PC-9 (cell line): Measurements from ENCODE around the gene EGFLAM. TPM values are rescaled to one million over a fixed set of nuclear protein-coding genes. Genes with fewer than 3 reads are reported as not detected.
A peak's percentile ranks its signal among the peaks of the same experiment; 100 is the strongest.

Source experiments
- BruUV-seq: library from RNA; stranded (reverse); fragments of 400-500 nt; replicated peaks from 2 replicates; lab custom pipeline; 2021; lab: Mats Ljungman, UMichigan
- CTCF ChIA-PET: fragments of 300-600 bp; sonication (Branson Sonifier 250); formaldehyde crosslinking; loops from one replicate; lab custom pipeline; 2022; ENCODE audit warnings: antibody characterized with exemption; lab: Charles Lee
- POLR2A ChIA-PET: fragments of 300-600 bp; sonication (Branson Sonifier 250); formaldehyde crosslinking; loops from one replicate; lab custom pipeline; 2022; ENCODE audit warnings: antibody characterized with exemption; ENCODE audit not compliant: unreplicated experiment; lab: Charles Lee
- DNase-seq, 2 experiments: peaks; one replicate each; pipeline versions ENCODE4 v3.0.0 to v3.0.0-alpha.2; 2015 to 2022; ENCODE audit warnings: mixed read lengths in 1 of 2
- H2AFZ ChIP-seq: fragments of 200-600 bp; sonication (generic); 2 replicates; pipeline ENCODE4 v1.8.1; 2017; ENCODE audit warnings: antibody characterized with exemption
- H3F3A ChIP-seq: fragments of 200-600 bp; sonication (generic); 2 replicates; pipeline ENCODE4 v1.8.1; 2017; ENCODE audit warnings: antibody characterized with exemption, mild to moderate bottlenecking, low read depth; ENCODE audit not compliant: insufficient read depth
- H3K27ac ChIP-seq: fragments of 200-600 bp; sonication (generic); 2 replicates; pipeline ENCODE4 v1.6.1; 2016; ENCODE audit warnings: mixed run types
- H3K27me3 ChIP-seq: fragments of 200-600 bp; sonication (generic); 2 replicates; pipeline ENCODE4 v1.6.1; 2016; ENCODE audit warnings: low read depth, mixed run types; ENCODE audit not compliant: insufficient read depth
- H3K36me3 ChIP-seq: fragments of 200-600 bp; sonication (generic); 2 replicates; pipeline ENCODE4 v1.6.1; 2016; ENCODE audit warnings: low read depth, mixed run types
- H3K4me1 ChIP-seq: fragments of 200-600 bp; sonication (generic); replicated peaks from 2 replicates; pipeline ENCODE4 v1.6.1; 2016; ENCODE audit warnings: mixed run types; ENCODE audit not compliant: insufficient read depth
- H3K4me2 ChIP-seq: fragments of 200-600 bp; sonication (generic); 2 replicates; pipeline ENCODE4 v1.6.1; 2017; ENCODE audit warnings: mixed run types
- H3K4me3 ChIP-seq: fragments of 200-600 bp; sonication (generic); 2 replicates; pipeline ENCODE4 v1.6.1; 2016; ENCODE audit warnings: mixed run types
- H3K79me2 ChIP-seq: fragments of 200-600 bp; sonication (generic); 2 replicates; pipeline ENCODE4 v1.6.1; 2017; ENCODE audit warnings: low read depth, mixed run types
- H3K9me2 ChIP-seq: fragments of 200-600 bp; sonication (generic); 2 replicates; pipeline ENCODE4 v1.8.1; 2017; ENCODE audit warnings: mild to moderate bottlenecking; ENCODE audit not compliant: insufficient read depth
- H3K9me3 ChIP-seq: fragments of 200-600 bp; sonication (generic); 2 replicates; pipeline ENCODE4 v1.8.1; 2016; ENCODE audit warnings: low read depth; ENCODE audit not compliant: insufficient read depth
- H4K20me1 ChIP-seq: fragments of 200-600 bp; sonication (generic); 2 replicates; pipeline ENCODE4 v1.8.1; 2017; ENCODE audit not compliant: insufficient read depth
- CTCF ChIP-seq: fragments of 200-600 bp; sonication (generic); conservative IDR thresholded peaks from 2 replicates; pipeline ENCODE4 v1.6.1; 2017; ENCODE audit warnings: mixed run types, antibody characterized with exemption, mild to moderate bottlenecking, moderate library complexity
- EZH2 ChIP-seq: fragments of 200-600 bp; sonication (generic); IDR thresholded peaks from 2 replicates; pipeline ENCODE4 v1.8.0; 2017; ENCODE audit warnings: antibody characterized with exemption, low read depth
- intact Hi-C: fragments of 100-400 bp; cut with micrococcal nuclease; formaldehyde crosslinking; loops from one replicate; pipeline ENCODE4 v1.10.0; 2022; ENCODE audit not compliant: unreplicated experiment
- total RNA-seq: library from RNA; stranded (reverse); gene quantifications from 2 replicates; pipeline ENCODE4 v1.2.3, GENCODE V29; 2021

The EGFLAM gene
- total RNA-seq, 1 experiment from 2014 or later, result not detected

- no peak overlapping the region for H3K4me3 ChIP-seq
- ChIA-PET POLR2A (no interaction called here), CTCF (no interaction called here)
- H2AFZ ChIP-seq, result no peak overlapping the region
- no peak for DNase-seq
- H3K4me2 ChIP-seq, result no peak overlapping the region
- H3K27me3 ChIP-seq, result no peaks in the 10 kb centered on the region
- BruUV-seq, result no TSS peak
- H3K9me3 ChIP-seq, result no peaks in the 10 kb centered on the region
- TF ChIP-seq EZH2, result no peak
- no peak for TF ChIP-seq CTCF
- H4K20me1 ChIP-seq, result no peaks in the 10 kb centered on the region
- H3K36me3 ChIP-seq, result no peaks in the 10 kb centered on the region
- no peaks in the 10 kb centered on the region for H3K9me2 ChIP-seq
- no peak overlapping the region for H3K27ac ChIP-seq
- no peaks in the 10 kb centered on the region for H3F3A ChIP-seq
- intact Hi-C loops, result no loop called here
- no peaks in the 10 kb centered on the region for H3K4me1 ChIP-seq
- H3K79me2 ChIP-seq, result no peaks in the 10 kb centered on the region
These were observed 198.5 kb downstream of the EGFLAM start for GRCh38 chr5:38456657-38457399.

DNA sequence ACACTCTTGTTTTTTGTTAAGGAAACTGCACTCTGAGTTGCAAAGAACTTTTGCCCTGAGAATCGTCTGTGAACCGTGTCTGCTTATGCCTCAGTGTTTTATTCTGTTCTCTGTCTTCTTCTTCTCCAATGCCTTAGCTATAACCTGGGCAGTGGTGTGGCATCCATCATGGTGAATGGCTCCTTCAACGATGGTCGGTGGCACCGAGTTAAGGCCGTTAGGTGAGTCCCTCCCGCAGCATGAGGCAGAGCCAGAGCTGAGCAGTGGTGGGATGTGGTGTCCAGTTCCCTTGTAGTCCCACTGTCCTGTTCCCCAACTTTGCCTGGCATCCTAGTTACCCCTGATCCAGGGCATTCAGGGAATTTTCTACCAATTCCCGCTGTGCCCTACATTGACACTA, 199.8 kb downstream of the EGFLAM start:
- Histone ChIP-seq H3K4me2 (no peak overlapping the region), H3K79me2 (no peaks in the 10 kb centered on the region), H3F3A (no peaks in the 10 kb centered on the region), H3K4me3 (no peak overlapping the region), H3K36me3 (no peaks in the 10 kb centered on the region), H3K9me3 (no peaks in the 10 kb centered on the region), H3K4me1 (peaks cover 5% of the 10 kb centered on the region), H3K27me3 (no peaks in the 10 kb centered on the region), H3K27ac (no peak overlapping the region), H4K20me1 (no peaks in the 10 kb centered on the region), H3K9me2 (no peaks in the 10 kb centered on the region), H2AFZ (no peak overlapping the region)
- intact Hi-C loops, result no loop called here
- ChIA-PET CTCF (no interaction called here), POLR2A (no interaction called here)
- DNase-seq, result no peak
- no TSS peak for BruUV-seq
- TF ChIP-seq EZH2, result no peak
- no peak for TF ChIP-seq CTCF

DNA sequence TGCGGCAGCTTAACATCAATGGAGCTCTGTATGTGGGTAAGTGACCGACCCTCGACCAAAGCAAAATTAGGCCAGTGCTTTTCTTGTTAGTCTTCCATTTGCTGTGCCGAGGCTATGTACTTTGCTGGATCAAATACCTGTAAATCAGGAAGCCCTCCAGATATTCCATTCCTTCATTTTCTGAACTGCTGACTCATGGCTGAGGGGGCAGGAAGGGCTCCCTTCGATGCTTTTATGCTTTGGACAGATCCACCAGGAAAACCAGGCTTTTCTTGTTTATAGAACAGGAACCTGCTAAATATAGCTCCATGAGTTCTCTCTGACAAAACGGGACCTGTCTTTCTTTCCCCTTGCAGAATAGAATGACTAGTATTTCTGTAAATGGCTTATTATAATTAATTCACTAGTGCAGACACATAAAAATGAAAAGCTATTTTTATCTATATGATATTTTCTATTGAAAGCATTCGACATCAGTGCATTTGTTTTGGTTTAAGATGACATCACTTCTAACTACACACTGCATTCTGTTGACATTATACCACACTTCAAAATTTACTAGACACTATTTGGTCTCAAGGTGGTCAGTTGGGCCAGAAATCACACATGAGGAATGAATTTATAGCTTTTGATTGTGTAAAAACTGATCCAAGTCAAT, 204.7 kb downstream of the EGFLAM start:
- no peaks in the 10 kb centered on the region for H3K9me2 ChIP-seq
- no peak overlapping the region for H3K4me2 ChIP-seq
- no peak for TF ChIP-seq EZH2
- no peaks in the 10 kb centered on the region for H3K79me2 ChIP-seq
- no peaks in the 10 kb centered on the region for H3K36me3 ChIP-seq
- POLR2A ChIA-PET, result interaction anchor here (0.6 kb wide), 1 partner anchor 333 kb away, joined by 3 read pairs; no protein-coding TSS in a partner anchor
- CTCF ChIA-PET, result interaction anchor here (0.5 to 2.6 kb wide), 2 partner anchors 21 to 90 kb away, joined by 3 to 17 read pairs; no protein-coding TSS in a partner anchor
- H4K20me1 ChIP-seq, result no peaks in the 10 kb centered on the region
- H2AFZ ChIP-seq, result no peak overlapping the region
- intact Hi-C loops, result loop anchor here (5.0 kb wide), 1 partner anchor 134 kb away; no protein-coding TSS in a partner anchor
- H3F3A ChIP-seq, result no peaks in the 10 kb centered on the region
- H3K27ac ChIP-seq, result no peak overlapping the region
- no peak overlapping the region for H3K4me3 ChIP-seq
- DNase-seq, result peak in 1 of 2 experiments; percentile 34
- no peaks in the 10 kb centered on the region for H3K27me3 ChIP-seq
- H3K9me3 ChIP-seq, result no peaks in the 10 kb centered on the region
- H3K4me1 ChIP-seq, result peaks cover 14% of the 10 kb centered on the region
- BruUV-seq, result no TSS peak
